IPS-NIHi7 (cell line): ENCODE results near the gene PITPNB.

Experiments used
- DNase-seq: peaks from one replicate; pipeline ENCODE4 v3.0.0; 2012; ENCODE audit warnings: mixed read lengths; ENCODE audit errors: extremely low spot score

PITPNB gene

DNA sequence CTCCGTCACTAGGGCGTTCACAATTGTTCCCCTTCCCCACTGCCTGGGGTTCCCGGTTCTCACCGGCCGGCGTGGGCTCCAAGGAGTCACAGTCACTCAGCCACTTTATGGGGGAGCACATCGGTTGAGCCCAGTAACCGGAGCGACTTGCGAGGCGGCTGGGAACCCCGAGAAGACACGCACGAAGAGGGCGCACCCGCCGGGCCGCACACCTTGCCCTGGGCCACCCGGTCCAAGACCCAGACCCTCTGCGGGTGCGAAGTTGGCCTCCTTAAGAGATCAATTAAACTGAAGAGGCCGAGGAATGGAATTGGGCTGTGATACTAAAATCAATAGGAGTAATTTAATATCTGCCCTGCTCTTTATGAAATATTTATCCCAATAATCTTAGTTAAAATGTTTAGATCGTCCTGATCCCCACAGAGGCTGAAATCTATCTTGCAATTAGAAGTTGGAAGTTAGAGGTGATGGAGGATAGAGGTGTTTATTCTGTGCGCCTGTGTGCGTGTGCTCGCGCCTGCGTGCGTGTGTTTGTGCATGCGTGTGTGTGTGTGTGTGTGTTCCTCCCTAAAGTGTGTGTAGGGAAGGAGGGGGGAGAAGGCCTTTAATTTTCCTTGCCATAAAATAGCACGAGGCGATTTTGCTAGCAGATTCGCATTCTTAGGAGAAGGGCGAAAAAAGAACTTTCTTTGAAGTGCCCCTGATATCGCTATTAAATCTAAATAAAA, 116.5 kb downstream of the PITPNB start:
- DNase-seq, result no peak
